Measurements from ENCODE around the gene FAM98A.

The FAM98A gene

DNA sequence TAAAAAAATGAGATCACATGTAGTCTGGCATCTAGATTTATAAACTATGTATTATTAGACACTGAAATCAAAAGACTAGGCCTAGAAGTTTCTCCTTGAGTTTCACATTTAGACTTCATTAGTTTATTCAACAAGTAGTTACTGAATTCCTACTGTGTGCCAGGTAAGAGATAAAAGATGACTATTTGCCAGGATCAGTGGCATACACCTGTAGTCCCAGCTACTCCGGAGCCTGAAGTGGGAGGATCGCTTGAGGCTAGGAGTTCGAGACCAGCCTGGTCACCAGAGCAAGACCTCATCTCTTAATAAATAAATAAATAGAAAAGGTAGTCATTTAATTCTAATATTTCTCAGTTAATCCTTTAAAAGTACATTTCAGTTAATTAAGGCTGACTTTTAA, 2.1 kb downstream of the FAM98A start:
- DNase-seq (ENCODE audit: low read depth in 2 of 2) = no peak

DNA sequence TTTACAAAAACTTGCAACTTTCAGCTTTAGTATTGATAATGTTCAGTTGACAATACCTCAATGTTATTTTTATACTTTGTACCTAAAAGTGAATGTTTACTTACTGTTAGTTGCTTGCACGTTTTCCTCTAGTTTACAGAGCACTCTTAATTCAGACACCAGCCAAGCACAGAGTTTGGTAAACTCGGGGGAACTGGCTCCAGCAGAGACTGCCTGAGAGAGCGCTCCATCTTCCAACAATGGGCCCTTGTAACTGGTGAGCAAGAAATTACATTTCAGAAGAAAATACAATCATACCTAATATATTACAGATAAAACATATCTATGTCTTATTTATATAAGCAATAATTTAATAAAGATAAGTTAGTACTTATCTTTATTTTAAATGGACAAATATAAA, 3.7 kb downstream of the FAM98A start:
- DNase-seq (ENCODE audit: low read depth in 2 of 2) = no peak

DNA sequence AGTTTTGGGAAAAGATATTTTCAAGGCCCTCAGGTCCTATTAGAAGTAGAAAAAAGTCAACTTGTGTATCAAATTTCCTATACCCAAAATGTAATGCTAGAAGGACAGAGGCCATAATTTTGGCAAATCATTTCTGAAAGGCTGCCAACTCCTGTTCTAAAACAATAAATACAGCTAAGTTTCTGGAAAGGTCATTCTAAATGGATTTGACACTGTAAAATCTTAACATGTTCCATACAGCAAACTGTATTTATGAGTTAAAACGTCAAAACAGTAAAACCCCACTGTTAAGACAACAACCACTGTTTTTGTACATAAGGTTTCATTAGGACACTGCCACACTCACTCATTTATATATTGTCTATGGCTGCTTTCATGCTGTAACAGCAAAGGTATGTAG, 9.7 kb downstream of the FAM98A start:
- no peak for DNase-seq (ENCODE audit: low read depth in 2 of 2)

DNA sequence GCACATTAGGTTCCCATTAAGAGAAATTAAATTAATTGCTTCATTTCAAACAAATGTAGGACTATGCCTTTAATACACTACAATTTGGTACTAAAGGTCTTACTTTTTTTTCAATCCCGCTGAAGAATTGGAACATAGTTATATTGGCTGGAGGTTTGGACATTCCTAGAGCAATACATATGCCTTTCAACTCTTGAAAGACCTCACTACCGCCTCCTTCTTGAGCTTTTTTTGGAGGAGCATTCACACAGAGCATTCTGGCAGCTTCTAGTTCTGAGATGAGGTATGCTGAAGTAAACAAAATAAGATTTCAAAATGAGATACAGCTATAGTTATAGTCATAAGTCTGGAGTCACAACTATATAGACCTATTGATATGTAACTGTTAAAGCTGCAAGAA, 10.9 kb downstream of the FAM98A start:
- no peak for DNase-seq (ENCODE audit: low read depth in 2 of 2)

DNA sequence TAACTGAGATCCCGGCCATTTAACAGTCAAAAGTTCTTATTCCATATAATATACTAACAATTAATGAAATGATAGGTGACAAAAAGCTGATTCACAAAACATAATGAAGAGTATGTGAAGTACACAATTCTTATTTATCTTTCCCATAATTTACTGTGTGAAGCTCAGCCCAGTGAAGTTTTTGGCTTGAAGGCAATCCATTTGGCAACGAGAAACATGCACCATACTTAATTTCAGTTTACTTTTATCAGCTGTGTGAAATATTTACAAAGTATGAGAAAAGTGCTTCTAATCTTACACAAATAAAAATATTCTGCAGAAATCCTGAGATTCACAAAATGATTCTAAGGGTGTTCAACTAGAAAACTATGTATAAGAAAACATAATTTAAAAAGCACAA, 12.3 kb downstream of the FAM98A start:
- DNase-seq (ENCODE audit: low read depth in 2 of 2) = no peak

DNA sequence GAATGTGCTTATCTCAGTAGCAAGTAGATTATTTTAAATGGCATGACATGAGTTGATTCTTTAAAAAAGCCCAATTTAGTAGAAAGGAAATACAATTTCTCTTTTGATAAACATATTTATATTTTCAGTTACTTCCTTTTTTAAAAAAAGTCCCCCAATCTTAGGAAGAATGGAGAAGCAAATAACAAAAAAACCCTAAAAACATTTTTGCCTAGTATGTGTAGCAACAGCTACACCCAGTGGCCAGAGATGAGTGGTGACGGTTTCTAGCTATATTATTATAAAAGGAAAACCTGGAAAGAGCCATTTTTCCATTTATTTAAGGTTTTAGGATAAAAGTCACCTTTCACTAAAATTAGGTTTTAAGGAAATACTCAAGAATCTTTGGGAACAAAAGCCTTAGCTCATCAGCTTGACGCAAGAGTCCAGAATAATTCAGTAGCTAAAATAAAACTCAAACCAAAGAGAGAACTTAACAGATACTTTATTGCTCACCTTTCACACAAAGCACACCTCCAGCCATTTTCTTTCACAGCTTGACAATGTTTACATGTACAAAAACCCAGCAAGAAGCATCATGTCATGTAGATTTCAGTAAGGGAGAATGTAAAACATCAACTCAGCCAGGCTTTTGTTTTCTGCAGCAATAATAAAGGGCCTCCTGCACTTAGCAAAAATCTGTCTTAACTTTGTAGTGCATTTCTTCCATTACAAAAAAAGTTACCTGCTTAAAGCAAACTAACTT, 15.7 kb downstream of the FAM98A start:
- DNase-seq (ENCODE audit: low read depth in 2 of 2) = no peak

DNA sequence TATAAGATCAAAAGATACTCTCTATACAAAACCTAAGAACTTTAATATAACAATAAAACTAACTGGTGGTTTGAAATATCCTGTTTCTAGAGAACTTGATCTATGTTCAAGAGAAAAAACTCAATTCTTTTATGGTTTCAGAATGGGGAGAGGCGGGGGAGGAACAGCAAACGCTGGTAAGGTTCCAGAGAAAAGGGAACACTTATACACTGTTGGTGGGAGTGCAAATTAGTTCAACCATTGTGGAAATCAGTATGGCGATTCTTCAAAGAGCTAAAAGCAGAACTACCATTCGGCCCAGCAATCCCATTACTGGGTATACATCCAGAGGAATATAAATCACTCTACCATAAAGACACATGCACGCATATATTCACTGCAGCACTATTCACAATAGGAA, 17.2 kb downstream of the FAM98A start:
- DNase-seq (ENCODE audit: low read depth in 2 of 2) = no peak

DNA sequence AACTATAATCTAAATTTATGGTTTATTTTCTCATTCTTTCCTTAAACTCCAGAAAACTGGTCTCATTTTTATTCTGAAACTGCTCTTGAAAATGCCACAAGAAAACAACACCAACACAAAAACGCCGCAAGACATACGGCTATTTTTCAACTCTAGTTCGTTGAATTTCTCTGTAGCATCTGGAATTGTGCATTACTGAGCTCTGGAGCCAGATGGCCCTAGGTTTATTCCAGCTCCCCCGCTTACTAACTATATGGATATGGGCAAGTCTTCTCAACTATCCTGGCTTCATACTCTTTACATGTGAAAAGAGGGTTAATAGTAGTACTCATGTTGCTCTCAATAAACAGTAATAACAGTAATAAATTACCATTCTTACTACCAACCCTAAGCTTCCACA, 19.9 kb downstream of the FAM98A start:
- no peak for DNase-seq (ENCODE audit: low read depth in 2 of 2)

DNA sequence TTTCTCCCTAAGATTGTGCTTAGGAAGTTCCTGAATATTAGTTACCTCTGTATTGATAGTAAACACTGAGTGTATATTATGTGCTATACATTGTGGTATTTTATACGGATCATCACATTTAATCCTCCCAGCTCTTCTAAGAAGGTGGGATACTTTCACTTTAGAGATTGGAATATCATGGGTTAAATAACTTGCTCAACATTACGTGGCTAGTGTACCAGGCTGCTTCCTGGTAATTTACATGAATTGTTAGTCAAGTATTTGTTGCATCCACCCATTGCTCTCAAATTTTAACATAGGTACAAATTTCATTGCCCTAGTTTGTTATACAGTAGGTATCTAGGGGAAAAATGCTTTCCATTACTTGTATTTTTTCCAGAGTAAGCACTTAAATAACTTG, 21.4 kb downstream of the FAM98A start:
- DNase-seq (ENCODE audit: low read depth in 2 of 2) = no peak

DNA sequence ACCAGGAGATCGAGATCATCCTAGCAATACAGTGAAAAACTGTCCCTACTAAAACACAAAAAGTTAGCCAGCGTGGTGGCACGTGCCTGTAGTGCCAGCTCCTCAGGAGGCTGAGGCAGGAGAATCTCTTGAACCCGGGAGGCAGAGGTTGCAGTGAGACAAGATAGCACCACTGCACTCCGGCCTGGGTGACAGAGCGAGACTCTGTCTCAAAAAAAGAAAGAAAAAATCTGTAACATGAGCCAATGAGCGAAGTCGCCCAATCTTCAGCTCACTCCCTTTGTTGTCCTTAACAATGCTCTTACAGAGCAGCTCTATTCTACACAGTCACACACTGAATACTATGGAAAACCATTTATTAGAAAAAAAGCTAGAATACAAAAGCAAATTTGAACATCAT, 22.0 kb downstream of the FAM98A start:
- DNase-seq (ENCODE audit: low read depth in 2 of 2) = no peak

DNA sequence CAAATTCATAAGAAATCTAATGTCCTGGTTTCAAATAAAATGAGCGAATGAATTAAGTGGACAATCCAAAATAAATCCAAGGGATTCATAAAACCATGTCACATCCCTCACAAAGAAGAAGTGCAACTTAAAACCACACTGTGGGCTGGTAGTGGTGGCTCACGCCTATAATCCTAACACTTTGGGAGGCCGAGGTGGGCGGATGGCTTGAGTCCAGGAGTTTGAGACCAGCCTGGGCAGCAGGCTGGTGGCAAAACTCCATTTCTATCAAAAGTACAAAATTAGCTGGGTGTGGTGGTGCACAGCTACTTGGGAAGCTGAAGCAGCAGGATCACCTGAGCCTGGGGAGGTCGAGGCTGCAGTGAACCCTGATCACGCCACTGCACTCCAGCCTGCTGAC, 25.4 kb downstream of the FAM98A start:
- no peak for DNase-seq (ENCODE audit: low read depth in 2 of 2)

DNA sequence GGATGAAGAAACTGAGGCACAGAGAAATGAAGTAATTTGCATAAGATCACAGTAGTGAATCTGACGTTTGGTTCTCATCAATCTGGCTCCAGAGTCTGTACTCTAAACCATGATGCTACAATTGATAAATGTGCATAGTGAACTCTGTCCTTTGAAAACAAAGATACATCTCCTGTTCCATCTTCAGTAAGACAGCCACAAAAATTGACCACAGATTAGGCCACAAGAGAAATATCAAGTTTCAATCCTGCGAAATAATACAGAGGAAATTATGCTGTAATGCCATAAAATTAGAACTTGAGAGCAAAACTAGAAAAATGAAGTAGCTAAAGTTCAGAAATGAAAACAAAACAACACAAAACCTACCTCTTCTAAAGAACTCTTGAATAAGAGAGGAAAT, 28.4 kb downstream of the FAM98A start:
- no peak for DNase-seq (ENCODE audit: low read depth in 2 of 2)

DNA sequence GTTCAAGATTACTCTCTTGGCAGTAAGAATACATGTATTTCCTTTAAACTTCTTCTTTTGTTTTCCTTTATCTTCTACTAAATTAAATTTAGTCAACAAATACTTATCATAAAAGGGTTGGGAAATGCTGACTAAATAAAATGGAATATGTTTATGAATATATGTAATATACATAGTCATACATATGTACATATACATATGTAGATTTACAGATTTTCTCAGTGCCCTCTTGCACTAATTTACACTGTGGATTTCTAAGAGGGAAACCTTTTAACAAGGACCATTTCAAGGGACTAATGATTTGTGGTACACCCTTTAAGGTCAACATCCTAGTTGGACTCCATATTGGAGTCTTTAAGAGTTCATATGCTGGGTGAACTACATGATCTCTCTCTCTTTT, 37.2 kb downstream of the FAM98A start:
- no peak for DNase-seq (ENCODE audit: low read depth in 2 of 2)

DNA sequence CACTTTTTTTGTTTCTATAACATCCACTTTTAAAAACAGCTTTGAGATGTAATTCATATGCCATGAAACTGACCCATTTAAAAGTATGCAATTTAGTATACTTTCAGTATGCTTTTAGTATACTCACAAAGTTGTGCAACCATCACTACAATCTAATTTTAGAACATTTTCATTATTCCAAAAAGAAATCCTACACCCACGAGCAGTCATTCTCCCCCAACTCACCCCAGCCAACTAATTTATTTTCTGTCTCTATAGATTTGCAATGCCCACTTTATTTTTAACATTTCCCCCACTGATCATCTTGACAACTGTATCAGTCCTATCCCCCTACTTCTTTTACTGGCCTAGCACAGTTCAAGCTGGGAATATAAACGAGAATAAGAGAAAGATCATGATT, 39.1 kb downstream of the FAM98A start:
- no peak for DNase-seq (ENCODE audit: low read depth in 2 of 2)

DNA sequence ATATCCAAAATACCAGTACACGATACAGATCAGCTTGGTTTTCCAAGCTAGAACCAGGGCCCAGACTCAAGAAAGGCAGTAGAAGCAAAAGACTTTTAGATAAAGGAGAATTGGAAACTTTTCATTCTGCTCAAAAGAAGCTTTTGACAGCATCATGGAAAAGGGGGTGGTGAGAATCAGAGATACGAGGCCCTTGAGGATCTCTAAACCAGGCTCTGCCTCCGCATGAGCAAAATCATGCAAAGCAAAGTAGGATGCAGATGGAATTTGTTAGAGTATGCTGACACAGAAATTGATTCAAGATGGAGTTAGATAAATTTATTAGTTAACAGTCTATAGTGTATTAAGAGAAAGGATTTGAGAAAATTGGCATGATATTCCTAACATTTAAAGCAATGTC, 39.8 kb downstream of the FAM98A start:
- no peak for DNase-seq (ENCODE audit: low read depth in 2 of 2)

DNA sequence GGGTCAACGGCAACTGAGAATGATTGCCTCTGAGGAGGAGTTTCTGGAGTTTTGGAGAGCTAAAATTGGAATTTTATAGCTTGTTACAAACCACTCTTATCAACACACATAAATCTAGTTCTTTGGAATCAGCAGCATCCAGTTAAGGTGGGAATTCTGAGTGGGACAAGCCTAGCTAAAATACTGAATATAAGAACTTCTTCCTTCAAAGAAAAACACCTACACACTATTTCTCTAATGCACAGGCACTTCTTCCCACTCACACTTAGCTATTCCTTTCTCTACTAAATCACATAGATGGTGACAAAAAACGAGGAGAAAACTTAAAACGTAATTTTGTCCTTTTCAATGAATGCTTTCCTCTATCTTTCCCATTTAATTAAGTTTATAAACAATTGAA, 43.4 kb downstream of the FAM98A start:
- no peak for DNase-seq (ENCODE audit: low read depth in 2 of 2)

DNA sequence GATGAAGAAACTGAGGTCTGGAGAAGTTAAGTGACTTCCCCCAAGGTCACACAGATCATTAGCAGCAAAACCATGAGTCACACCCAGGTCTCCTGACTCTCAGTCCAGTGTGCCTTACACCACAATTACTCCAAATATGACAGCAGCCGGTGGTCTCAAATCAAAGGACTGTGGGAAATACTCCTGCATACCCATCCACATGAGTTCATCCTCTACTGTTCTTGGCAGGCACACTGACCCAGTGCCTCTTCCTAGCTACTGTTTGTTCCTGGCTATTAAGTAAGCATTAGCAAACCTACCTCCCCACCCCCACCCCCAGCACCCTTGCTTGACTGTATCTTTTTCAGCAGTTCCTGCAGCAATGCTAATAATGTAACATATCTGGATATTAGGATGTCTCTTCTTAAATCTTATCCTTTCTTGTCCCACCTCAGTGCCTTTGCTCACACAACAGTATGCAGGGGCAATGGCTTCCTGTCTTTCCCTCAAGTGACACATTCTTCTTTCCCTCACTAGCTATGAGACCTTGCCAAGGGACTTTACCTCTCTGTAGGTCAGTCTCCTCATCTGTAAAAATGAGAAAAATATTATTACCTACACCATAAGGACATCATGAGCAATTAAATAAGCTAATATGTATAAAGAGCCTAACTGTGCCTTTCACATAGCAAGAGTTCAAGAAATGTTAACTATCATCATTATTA, 46.2 kb downstream of the FAM98A start:
- no peak for DNase-seq (ENCODE audit: low read depth in 2 of 2)

DNA sequence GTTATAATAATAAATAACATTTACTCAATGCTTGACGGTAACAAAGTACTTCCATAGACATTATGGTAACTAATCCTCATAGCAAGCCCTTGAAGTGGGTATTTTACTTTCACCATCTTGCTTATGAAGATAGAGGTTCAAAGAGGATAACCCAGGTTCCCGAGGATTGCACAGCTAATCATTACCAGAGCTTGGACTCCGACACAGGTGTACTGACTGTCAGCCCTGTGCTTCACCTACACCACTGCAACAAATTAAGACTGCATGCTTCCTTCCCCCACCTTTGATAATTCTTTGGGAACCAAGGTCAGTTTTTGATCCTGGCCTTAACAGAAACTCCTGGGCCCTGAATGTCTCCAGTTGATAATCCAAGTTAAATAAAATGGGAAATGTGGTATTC, 48.9 kb downstream of the FAM98A start:
- no peak for DNase-seq (ENCODE audit: low read depth in 2 of 2)

DNA sequence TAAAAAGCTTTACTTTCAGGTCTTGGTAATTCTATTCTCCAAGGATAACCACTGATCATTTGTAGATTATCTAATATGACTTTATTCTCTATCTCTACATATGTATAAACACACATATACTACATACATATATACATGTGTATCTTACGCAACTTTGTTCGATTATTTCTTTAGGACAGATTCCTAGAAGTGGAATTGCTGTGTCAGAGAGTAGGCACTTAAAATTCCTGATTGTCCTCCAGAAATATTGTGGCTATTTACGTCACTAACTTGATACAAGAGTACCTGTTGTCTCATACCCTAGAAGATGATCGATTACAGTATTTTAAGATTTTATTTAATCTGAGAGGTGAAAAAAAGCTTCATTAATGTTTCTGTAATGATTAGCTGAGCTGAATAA, 57.9 kb downstream of the FAM98A start:
- no peak for DNase-seq (ENCODE audit: low read depth in 2 of 2)

DNA sequence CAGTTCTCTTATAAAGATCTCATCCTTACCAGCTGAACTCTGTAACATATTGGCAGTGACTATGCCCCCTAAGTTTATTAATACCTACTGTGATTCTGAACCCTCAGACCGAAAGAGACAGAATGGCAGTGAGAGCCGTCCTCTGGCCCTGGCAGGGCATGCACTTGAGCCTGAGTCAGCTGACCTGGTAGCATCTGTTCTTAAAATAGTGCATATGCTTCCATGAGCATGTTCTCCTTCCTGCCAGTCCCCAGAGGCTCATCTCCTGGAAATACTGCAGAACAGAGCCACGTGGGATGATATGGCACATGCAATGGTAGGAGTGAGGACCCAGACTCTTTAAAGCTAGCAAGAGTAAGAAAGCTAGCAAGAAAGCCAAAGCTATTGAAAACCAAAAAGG, 63.7 kb downstream of the FAM98A start:
- no peak for DNase-seq (ENCODE audit: low read depth in 2 of 2)

Measured in stimulated activated CD4-positive, alpha-beta T cell treated with anti-CD3 and anti-CD28 coated beads, Interleukin-15, amount 100 ng/mL, for 48 hours (primary cell).